ENCODE results near the gene NLRP6. TPM values are rescaled to one million over a fixed set of nuclear protein-coding genes. Genes with fewer than 3 reads are reported as not detected.
"Not testable (repeated sequence)": the region's sequence is repeated elsewhere in the genome, so short reads cannot be mapped to it uniquely, and the experiment has no call there.

NLRP6 gene
- total RNA-seq, 2 donors from 2014 or later: 0.19 to 0.20 TPM

GRCh38 chr11:315051-315481 lies 36.9 kb downstream of the NLRP6 start:
- no peaks in the 10 kb centered on the region for H3K9me3 ChIP-seq
- no peak for TF ChIP-seq CTCF (IDR thresholded peaks at IDR 0.05)
- H3K4me3 ChIP-seq: peak overlapping the region; percentile 54 to 58
- no peaks in the 10 kb centered on the region for H3K27me3 ChIP-seq
- peaks cover 0 to 47% of the 10 kb centered on the region in 2 donors for H3K4me1 ChIP-seq
- peaks cover 3% of the 10 kb centered on the region for H3K36me3 ChIP-seq
- peak overlapping the region; percentile 84 to 88 for H3K27ac ChIP-seq
- no peak for DNase-seq (ENCODE audit: low spot score)

- Histone ChIP-seq H3K27me3 (no peaks in the 10 kb centered on the region), H3K27ac (peak overlapping the region; percentile 84 to 88), H3K36me3 (peaks cover 3% of the 10 kb centered on the region), H3K4me1 (peaks cover 0 to 47% of the 10 kb centered on the region in 2 donors), H3K9me3 (no peaks in the 10 kb centered on the region), H3K4me3 (peak overlapping the region; percentile 54 to 58)
- DNase-seq (ENCODE audit: low spot score): no peak
- no peak for TF ChIP-seq CTCF (IDR thresholded peaks at IDR 0.05)
Observed at GRCh38 chr11:315516-315994, 37.3 kb downstream of the NLRP6 start.

- H3K4me3 ChIP-seq: peak overlapping the region; percentile 54 to 58
- peaks cover 3% of the 10 kb centered on the region for H3K36me3 ChIP-seq
- peak overlapping the region; percentile 84 to 88 for H3K27ac ChIP-seq
- no peak for DNase-seq (ENCODE audit: low spot score)
- no peak for TF ChIP-seq CTCF (IDR thresholded peaks at IDR 0.05)
- no peaks in the 10 kb centered on the region for H3K9me3 ChIP-seq
- H3K4me1 ChIP-seq: peaks cover 0 to 47% of the 10 kb centered on the region in 2 donors
- no peaks in the 10 kb centered on the region for H3K27me3 ChIP-seq
Observed at GRCh38 chr11:316031-316701, 38.0 kb downstream of the NLRP6 start.

- DNase-seq (ENCODE audit: low spot score): no peak
- peaks cover 0 to 44% of the 10 kb centered on the region in 2 donors for H3K4me1 ChIP-seq
- peak overlapping the region; percentile 84 to 88 for H3K27ac ChIP-seq
- H3K9me3 ChIP-seq: no peaks in the 10 kb centered on the region
- no peak for TF ChIP-seq CTCF (IDR thresholded peaks at IDR 0.05)
- peak overlapping the region; percentile 54 to 58 for H3K4me3 ChIP-seq
- H3K27me3 ChIP-seq: no peaks in the 10 kb centered on the region
- peaks cover 3% of the 10 kb centered on the region for H3K36me3 ChIP-seq
Observed at GRCh38 chr11:316891-317301, 38.7 kb downstream of the NLRP6 start.

GRCh38 chr11:317668-318404 lies 39.6 kb downstream of the NLRP6 start:
- H3K27ac ChIP-seq: peak overlapping the region; percentile 84 to 88
- not testable (repeated sequence) for H3K9me3 ChIP-seq; DNase-seq (ENCODE audit: low spot score); H3K27me3 ChIP-seq; H3K36me3 ChIP-seq
- peak overlapping the region in 1 of 2 donors; percentile 37 for H3K4me3 ChIP-seq
- H3K4me1 ChIP-seq: peaks cover 0 to 35% of the 10 kb centered on the region in 2 donors

GRCh38 chr11:318405-319120 lies 40.4 kb downstream of the NLRP6 start:
- not testable (repeated sequence) for H3K27me3 ChIP-seq; H3K9me3 ChIP-seq; DNase-seq (ENCODE audit: low spot score); H3K36me3 ChIP-seq
- Histone ChIP-seq H3K4me1 (peaks cover 0 to 29% of the 10 kb centered on the region in 2 donors), H3K27ac (peak overlapping the region; percentile 96 to 98), H3K4me3 (peak overlapping the region; percentile 74 to 88)

GRCh38 chr11:319121-319887 lies 41.1 kb downstream of the NLRP6 start:
- not testable (repeated sequence) for H3K9me3 ChIP-seq; DNase-seq (ENCODE audit: low spot score); H3K27me3 ChIP-seq; H3K36me3 ChIP-seq
- Histone ChIP-seq H3K4me1 (peaks cover 0 to 31% of the 10 kb centered on the region in 2 donors), H3K27ac (peak overlapping the region; percentile 96 to 98), H3K4me3 (peak overlapping the region; percentile 74 to 88)

- H3K4me3 ChIP-seq: peak overlapping the region; percentile 74 to 88
- not testable (repeated sequence) for H3K27me3 ChIP-seq; H3K36me3 ChIP-seq; H3K9me3 ChIP-seq; DNase-seq (ENCODE audit: low spot score)
- peaks cover 0 to 37% of the 10 kb centered on the region in 2 donors for H3K4me1 ChIP-seq
- peak overlapping the region; percentile 96 to 98 for H3K27ac ChIP-seq
Observed at GRCh38 chr11:319888-320273, 41.7 kb downstream of the NLRP6 start.
